ENCODE measurements around the gene KLHL15.

Gene KLHL15

DNA sequence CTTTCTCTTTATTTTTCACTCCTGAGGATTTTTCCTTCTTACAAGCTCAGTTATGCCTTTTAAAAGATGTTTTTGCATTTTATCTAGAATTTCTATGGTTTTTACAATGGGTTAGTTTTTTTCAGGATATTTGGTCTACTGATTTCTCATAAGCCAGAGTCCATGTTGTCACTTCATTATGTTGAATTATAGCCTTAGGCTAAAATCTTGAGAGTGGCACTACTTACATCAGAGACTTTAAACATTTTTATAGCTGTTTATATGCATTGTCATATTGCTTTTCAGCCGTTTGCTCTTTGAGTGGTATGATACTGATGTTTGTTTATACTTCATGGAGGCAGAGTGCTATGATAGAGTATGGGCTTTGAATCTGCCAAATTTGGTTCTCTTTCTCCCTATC is 82.8 kb downstream of the KLHL15 start:
- DNase-seq = no peak

DNA sequence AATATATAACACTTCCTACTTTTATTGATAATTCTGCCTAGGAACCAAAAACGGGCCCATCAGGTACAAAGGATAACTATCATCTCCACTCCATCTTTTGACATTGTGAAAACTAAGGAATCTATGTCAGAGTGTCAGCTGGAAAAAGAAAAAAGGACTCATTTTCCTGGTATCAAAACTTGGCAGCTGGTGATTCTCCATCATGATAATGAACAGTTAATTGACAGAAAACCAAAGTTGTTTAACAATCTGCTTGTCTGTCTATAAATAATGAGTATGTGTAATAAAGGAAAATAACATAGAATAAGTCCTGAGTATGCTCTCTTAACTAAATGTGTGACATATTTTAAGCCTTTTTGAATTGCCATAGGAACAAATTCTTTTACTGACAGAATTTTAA is 87.8 kb downstream of the KLHL15 start:
- no peak for DNase-seq

- DNase-seq = no peak
Measured at GRCh38 chrX:23938690-23939089, 88.3 kb downstream of the KLHL15 start.

DNA sequence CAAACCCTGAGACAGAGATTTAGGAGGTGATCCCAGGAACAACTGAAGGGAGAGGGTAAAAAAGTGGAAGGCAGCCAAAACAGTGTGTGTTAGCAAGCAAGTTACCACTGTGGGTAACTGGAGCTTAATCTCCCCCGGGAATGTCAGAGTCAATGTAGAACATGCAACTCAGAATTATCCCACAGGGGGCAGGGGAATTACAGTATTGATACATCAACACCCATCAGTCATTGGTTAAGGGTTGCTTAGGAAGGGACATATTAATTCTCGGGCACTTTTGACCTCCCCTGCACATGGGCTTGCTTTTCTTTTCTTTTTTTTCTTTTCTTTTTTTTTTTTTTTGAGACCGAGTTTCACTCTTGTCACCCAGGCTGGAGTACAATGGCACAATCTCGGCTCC is 89.9 kb downstream of the KLHL15 start:
- DNase-seq = no peak

- DNase-seq = no peak
Measured at GRCh38 chrX:23936180-23936579, 90.8 kb downstream of the KLHL15 start.

DNA sequence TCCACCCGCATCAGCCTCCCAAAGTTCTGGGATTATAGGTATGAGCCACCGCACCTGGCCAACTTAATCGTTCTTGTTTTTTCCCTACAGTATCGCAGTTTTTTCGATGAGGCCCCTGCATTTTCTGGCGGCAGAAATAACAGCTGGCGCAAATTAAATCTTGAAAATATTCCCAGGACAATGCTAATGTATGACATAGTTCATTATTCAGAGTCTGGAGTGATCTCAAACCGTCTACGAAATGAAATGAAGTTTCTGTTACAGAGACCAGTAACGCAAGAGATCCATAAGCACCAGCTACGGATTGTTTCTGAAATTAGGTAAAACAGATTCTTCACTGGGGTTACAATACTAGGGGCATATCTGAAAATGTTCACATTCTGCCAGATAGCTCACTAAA is 91.9 kb downstream of the KLHL15 start:
- DNase-seq = no peak

Measured in left hindlimb (tissue), 1 donor.